Measurements from ENCODE around the gene BEND7. TPM values are rescaled to one million over a fixed set of nuclear protein-coding genes. Genes with fewer than 3 reads are reported as not detected.

BEND7 gene
- total and polyA plus RNA-seq, 9 of the 15 experiments (the other 6 are each of a cell fraction or from before 2014, with no cell fraction given) = 1.3 to 11.4 (median 5.2) TPM

- H2AFZ ChIP-seq (ENCODE audit: low read depth, low read length) = no peak overlapping the region
- H3K9me1 ChIP-seq (ENCODE audit: control insufficient read depth, insufficient read depth, low read length) = no peaks in the 10 kb centered on the region
- FAIRE-seq (no peak), DNase-seq (ENCODE audit: extremely low read depth in 1 of 4, low spot score in 3 of 4) (peak in 1 of 4 experiments; percentile 6), ATAC-seq (no peak; the same call in 2 of the 3 replicates)
- peak; percentile 64 for TF ChIP-seq PKNOX1 (IDR thresholded peaks at IDR 0.05)
- no peak for TF ChIP-seq ZBTB2 (IDR thresholded peaks at IDR 0.05)
- H3K36me3 ChIP-seq (ENCODE audit: control insufficient read depth, insufficient read depth, low read length) = no peaks in the 10 kb centered on the region
- no peak overlapping the region for H3K4me2 ChIP-seq (ENCODE audit: insufficient read depth, low read length)
- no peak overlapping the region for H3K27ac ChIP-seq (ENCODE audit: extremely low read depth, low read depth, low read length)
- H3K27me3 ChIP-seq (ENCODE audit: control insufficient read depth in 2 of 2, insufficient read depth in 2 of 2, low read length in 2 of 2) = no peaks in the 10 kb centered on the region; a peak in 1 of 5 replicates
- no peaks in the 10 kb centered on the region for H3K9me3 ChIP-seq (replicated peaks; ENCODE audit: control insufficient read depth, insufficient read depth, low read depth, low read length)
- no peaks in the 10 kb centered on the region for H4K20me1 ChIP-seq (replicated peaks; ENCODE audit: control insufficient read depth, insufficient read depth, low read length)
- H3K79me2 ChIP-seq (ENCODE audit: control insufficient read depth, insufficient read depth, low read length) = no peaks in the 10 kb centered on the region
- H3K4me3 ChIP-seq = no peak overlapping the region
- WGBS (ENCODE audit: insufficient coverage, low coverage, missing lambda C conversion rate) = 26% methylated on average over 11 of the region's 11 CpGs
- intact Hi-C loops (cut with micrococcal nuclease) (no loop called here), in situ Hi-C loops (cut with MboI) (no loop called here)
- no peak overlapping the region for H3K9ac ChIP-seq (ENCODE audit: insufficient read depth in 1 of 2, low read depth in 2 of 2, low read length in 2 of 2)
- peaks cover 0 to 12% of the 10 kb centered on the region in 2 experiments; a peak in 3 of 5 replicates for H3K4me1 ChIP-seq (replicated peaks in 1 of 2; ENCODE audit: control insufficient read depth in 2 of 2, insufficient read depth in 2 of 2, low read length in 2 of 2)
- CTCF ChIA-PET (ENCODE audit: low intra/inter-chr PET ratio) = no interaction called here
- BruUV-seq (replicated peaks) = no TSS peak
- POLR2A ChIA-PET = interaction anchor here (0.7 to 1.5 kb wide), 3 partner anchors 28 to 113 kb away, joined by 3 to 5 read pairs (median 3); no protein-coding TSS in a partner anchor
Measured at GRCh38 chr10:13503745-13504463, 24.9 kb downstream of the BEND7 start.

All from K562 (cell line).